ENCODE results near the gene SEC23A. TPM values are rescaled to one million over a fixed set of nuclear protein-coding genes. Genes with fewer than 3 reads are reported as not detected.
"Not testable (repeated sequence)": the region's sequence is repeated elsewhere in the genome, so short reads cannot be mapped to it uniquely, and the experiment has no call there.

The SEC23A gene
- total and polyA plus RNA-seq, 2 donors (not counting 3 experiments of a cell fraction or from before 2014, with no cell fraction given) = 78.3 to 155 TPM

GRCh38 chr14:39099748-39100147 lies 3.3 kb downstream of the SEC23A start:
- FAIRE-seq (no peak), DNase-seq (ENCODE audit: low read depth, low spot score) (no peak)
- Histone ChIP-seq H3K36me3 (ENCODE audit: control insufficient read depth in 2 of 2, extremely low read depth in 1 of 2, insufficient read depth in 2 of 2, low read length in 2 of 2) (peaks cover 5 to 6% of the 10 kb centered on the region in 2 experiments), H3K27me3 (ENCODE audit: control insufficient read depth in 2 of 2, insufficient read depth in 2 of 2, low read length in 2 of 2) (no peaks in the 10 kb centered on the region), H3K4me1 (ENCODE audit: control insufficient read depth, extremely low read depth, insufficient read depth, low read length) (peaks cover 27% of the 10 kb centered on the region), H4K20me1 (replicated peaks; ENCODE audit: control insufficient read depth, extremely low read depth, insufficient read depth, low read length) (no peaks in the 10 kb centered on the region), H3K9me1 (replicated peaks; ENCODE audit: control insufficient read depth, extremely low read depth, insufficient read depth, low read length) (no peaks in the 10 kb centered on the region), H3K27ac (ENCODE audit: insufficient read depth, low read depth, low read length) (no peak overlapping the region), H3K79me2 (ENCODE audit: control insufficient read depth, insufficient read depth, low read length) (peaks cover 81% of the 10 kb centered on the region), H3K4me3 (replicated peaks in 1 of 3; ENCODE audit: insufficient read depth in 1 of 3, low read depth in 1 of 3, low read length in 3 of 3) (no peak overlapping the region), H2AFZ (ENCODE audit: low read depth, low read length) (no peak overlapping the region), H3K9ac (replicated peaks; ENCODE audit: extremely low read depth, insufficient read depth, low read length) (no peak overlapping the region), H3K4me2 (ENCODE audit: insufficient read depth, low read length) (peak overlapping the region; percentile 43), H3K9me3 (replicated peaks; ENCODE audit: control insufficient read depth, insufficient read depth, low read length) (no peaks in the 10 kb centered on the region)
- ChIA-PET POLR2A (no interaction called here), CTCF (interaction anchor here (1.2 to 1.3 kb wide), 2 partner anchors 9 to 327 kb away, joined by 3 to 5 read pairs; no protein-coding TSS in a partner anchor)
- dilution Hi-C loops (cut with MboI; ENCODE audit: extremely low pct_ligation_motif_present, low sequenced_read_pairs) (no loop called here), intact Hi-C loops (cut with micrococcal nuclease) (loop anchor here (5.0 kb wide), 1 partner anchor 168 kb away; no protein-coding TSS in a partner anchor)
- BruUV-seq (replicated peaks) = no TSS peak
- TF ChIP-seq JUN (IDR thresholded peaks at IDR 0.05; ENCODE audit: borderline replicate concordance, insufficient read depth, insufficient read length, low read depth) (no peak), MAX (IDR thresholded peaks at IDR 0.05; ENCODE audit: insufficient read depth, insufficient read length) (no peak), MYC (IDR thresholded peaks at IDR 0.05; ENCODE audit: low read depth, low read length) (no peak), POLR2AphosphoS5 (IDR thresholded peaks at IDR 0.05; ENCODE audit: insufficient read depth, low read depth, low read length) (no peak), CTCF (IDR thresholded peaks at IDR 0.05; ENCODE audit: extremely low read depth in 1 of 2, insufficient read depth in 1 of 2, low read depth in 1 of 2, low read length in 2 of 2) (no peak), GATA2 (IDR thresholded peaks at IDR 0.05; ENCODE audit: insufficient read depth, insufficient read length, low read depth, low read length) (no peak), POLR2A (IDR thresholded peaks at IDR 0.05; ENCODE audit: low read depth, low read length) (no peak), FOS (IDR thresholded peaks at IDR 0.05; ENCODE audit: borderline replicate concordance, insufficient read depth, low read length) (no peak), EZH2 (IDR thresholded peaks at IDR 0.05; ENCODE audit: borderline replicate concordance, low read depth, low read length, severe bottlenecking) (no peak)

- Histone ChIP-seq H3K4me1 (ENCODE audit: control insufficient read depth, extremely low read depth, insufficient read depth, low read length) (peaks cover 27% of the 10 kb centered on the region), H3K79me2 (ENCODE audit: control insufficient read depth, insufficient read depth, low read length) (peaks cover 84% of the 10 kb centered on the region)
- H3K36me3 ChIP-seq (ENCODE audit: control insufficient read depth in 2 of 2, extremely low read depth in 1 of 2, insufficient read depth in 2 of 2, low read length in 2 of 2); H3K9ac ChIP-seq (replicated peaks; ENCODE audit: extremely low read depth, insufficient read depth, low read length); BruUV-seq (replicated peaks); H3K4me3 ChIP-seq (replicated peaks in 1 of 3; ENCODE audit: insufficient read depth in 1 of 3, low read depth in 1 of 3, low read length in 3 of 3); DNase-seq (ENCODE audit: low read depth, low spot score); POLR2A ChIA-PET; FAIRE-seq; H3K27me3 ChIP-seq (ENCODE audit: control insufficient read depth in 2 of 2, insufficient read depth in 2 of 2, low read length in 2 of 2); intact Hi-C loops (cut with micrococcal nuclease); H3K9me1 ChIP-seq (replicated peaks; ENCODE audit: control insufficient read depth, extremely low read depth, insufficient read depth, low read length); H3K27ac ChIP-seq (ENCODE audit: insufficient read depth, low read depth, low read length); dilution Hi-C loops (cut with MboI; ENCODE audit: extremely low pct_ligation_motif_present, low sequenced_read_pairs); H4K20me1 ChIP-seq (replicated peaks; ENCODE audit: control insufficient read depth, extremely low read depth, insufficient read depth, low read length); H3K9me3 ChIP-seq (replicated peaks; ENCODE audit: control insufficient read depth, insufficient read depth, low read length); H2AFZ ChIP-seq (ENCODE audit: low read depth, low read length); H3K4me2 ChIP-seq (ENCODE audit: insufficient read depth, low read length): not testable (repeated sequence)
- CTCF ChIA-PET = interaction anchor here (0.6 to 1.3 kb wide), 4 partner anchors 9 to 327 kb away, joined by 3 to 6 read pairs (median 4); no protein-coding TSS in a partner anchor
Measured at GRCh38 chr14:39099215-39099614, 3.8 kb downstream of the SEC23A start.
